ENCODE measurements around the gene ZNF621.
"Not testable (repeated sequence)": the region's sequence is repeated elsewhere in the genome, so short reads cannot be mapped to it uniquely, and the experiment has no call there.

Gene ZNF621

DNA sequence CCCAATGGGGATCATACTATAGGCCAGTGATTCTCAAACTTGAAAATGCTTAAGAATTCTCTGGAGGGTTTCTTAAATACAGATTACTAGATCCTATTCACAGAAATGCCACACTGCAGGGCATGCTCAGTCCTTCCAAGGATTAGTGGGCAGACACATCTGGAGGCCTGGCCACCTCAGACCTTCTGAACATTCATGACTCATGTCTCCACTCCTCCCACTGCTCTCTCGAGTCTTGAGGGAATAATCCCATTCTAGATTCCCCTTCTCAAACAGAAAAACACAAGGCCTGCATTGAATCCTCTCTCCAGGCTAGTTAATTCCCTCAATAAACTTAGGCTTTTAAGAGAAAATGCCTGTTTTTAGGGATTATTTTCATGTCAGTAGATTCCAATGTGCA, 22.1 kb downstream of the ZNF621 start:
- DNase-seq (ENCODE audit: low read depth) = no peak

- DNase-seq (ENCODE audit: low read depth) = no peak
Measured at GRCh38 chr3:40550167-40550566, 25.4 kb downstream of the ZNF621 start.

GRCh38 chr3:40557575-40558161, 32.9 kb downstream of the ZNF621 start:
- no peak for DNase-seq (ENCODE audit: low read depth)

DNA sequence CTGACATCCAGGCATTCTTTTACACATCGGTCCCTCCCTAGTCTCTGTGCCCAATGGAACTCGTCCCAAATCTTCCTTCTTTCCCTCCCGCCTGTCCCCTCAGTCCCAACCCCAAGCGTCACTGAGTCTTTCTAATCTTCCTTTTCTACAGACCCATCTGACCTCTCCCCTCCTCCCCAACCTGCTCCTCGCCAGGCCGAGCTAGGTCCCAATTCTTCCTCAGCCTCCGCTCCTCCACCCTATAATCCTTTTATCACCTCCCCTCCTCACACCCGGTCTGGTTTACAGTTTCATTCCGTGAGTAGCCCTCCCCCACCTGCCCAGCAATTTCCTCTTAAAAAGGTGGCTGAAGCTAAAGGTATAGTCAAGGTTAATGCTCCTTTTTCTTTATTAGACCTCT, 37.7 kb downstream of the ZNF621 start:
- DNase-seq (ENCODE audit: low read depth) = not testable (repeated sequence)

- DNase-seq (ENCODE audit: low read depth) = not testable (repeated sequence)
Measured at GRCh38 chr3:40565629-40566028, 40.9 kb downstream of the ZNF621 start.

DNA sequence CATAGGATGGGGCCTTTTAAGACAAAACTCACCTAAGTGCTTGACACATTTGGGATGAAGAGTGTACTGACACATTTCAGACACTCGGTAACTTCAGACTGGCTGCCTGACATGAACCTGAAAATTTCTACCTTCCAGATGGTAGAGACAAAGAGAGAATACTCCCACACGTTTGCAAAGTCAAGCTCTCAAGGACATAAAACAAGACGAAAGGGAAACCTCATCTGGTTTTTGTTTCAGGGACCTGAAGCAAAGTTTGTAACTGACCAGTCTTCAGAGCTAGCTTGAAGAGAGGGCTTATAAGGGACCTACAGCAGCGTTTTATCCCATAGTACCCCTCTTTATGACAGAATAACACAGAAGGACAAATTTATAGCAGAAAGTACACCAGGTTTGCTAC, 41.9 kb downstream of the ZNF621 start:
- no peak for DNase-seq (ENCODE audit: low read depth)

DNA sequence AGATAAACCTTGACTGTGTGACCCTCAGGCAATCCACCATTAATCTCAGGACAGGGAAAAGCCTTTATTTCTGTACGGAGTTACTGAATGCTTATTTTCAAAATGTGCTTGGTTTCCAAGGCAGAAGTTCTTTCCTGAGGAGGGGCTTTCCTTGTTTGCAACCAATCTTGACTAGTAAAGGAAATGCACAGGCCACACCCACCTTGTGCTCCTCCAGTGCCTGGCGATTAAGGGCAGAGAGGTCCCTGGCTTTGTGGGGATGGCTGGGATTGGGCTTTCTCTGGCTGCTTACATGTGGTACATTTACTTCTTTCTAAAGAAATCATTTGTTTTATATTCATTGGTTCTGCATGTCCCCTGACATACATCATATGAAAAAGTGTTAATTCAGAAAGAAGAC, 47.8 kb downstream of the ZNF621 start:
- no peak for DNase-seq (ENCODE audit: low read depth)

- no peak for DNase-seq (ENCODE audit: low read depth)
Measured at GRCh38 chr3:40574050-40574449, 49.3 kb downstream of the ZNF621 start.

GRCh38 chr3:40574661-40575060, 49.9 kb downstream of the ZNF621 start:
- no peak for DNase-seq (ENCODE audit: low read depth)

DNA sequence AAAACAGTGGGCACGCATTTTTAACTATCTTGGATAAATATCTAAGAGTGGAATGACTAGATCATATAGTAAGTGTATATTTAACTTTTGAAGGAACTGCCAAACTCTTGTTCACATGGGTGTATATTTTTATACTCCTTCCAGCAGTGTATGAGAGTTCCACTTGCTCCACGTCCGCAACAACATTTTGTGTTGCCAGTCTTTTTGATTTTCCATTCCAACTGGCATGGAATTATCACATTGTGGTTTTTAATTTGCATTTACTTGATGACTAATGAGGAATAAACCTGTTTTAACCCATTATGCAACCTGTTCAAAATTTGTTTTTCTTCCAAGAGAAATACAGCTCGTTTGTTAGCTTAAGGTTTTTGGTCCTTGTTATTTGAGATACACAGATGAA, 51.6 kb downstream of the ZNF621 start:
- no peak for DNase-seq (ENCODE audit: low read depth)

- DNase-seq (ENCODE audit: low read depth) = peak; percentile 34
Measured at GRCh38 chr3:40580494-40581091, 55.8 kb downstream of the ZNF621 start.

GRCh38 chr3:40581166-40581565, 56.4 kb downstream of the ZNF621 start:
- no peak for DNase-seq (ENCODE audit: low read depth)

DNA sequence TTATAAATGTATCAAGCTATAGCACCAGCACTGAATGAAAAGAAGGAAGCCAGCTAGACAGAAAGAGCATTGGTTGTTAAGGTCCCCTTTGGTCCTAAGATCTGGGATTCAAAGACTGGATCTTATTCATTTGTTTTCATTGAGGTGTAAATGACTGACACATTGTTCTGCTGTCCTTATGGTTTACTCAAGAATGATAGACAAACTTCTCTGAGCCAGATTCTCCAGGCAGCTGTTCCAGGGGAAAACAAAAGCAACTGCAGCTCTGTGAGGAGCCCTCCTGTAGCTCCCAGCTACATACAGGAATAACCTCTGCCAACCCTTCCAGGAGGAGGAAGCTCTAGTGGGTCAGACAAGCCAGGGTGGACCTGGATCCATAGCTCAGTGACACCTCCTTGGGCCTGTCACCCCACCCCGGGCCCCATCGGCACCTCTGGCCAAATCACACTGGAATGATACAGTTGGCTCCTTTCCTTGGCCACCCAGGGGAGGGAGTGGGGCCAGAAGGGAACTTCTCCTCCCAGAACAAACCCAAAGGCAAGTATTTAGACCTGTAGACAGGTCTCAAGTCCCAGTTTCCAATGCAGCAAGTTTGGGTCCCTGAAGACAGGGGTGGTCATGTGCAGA, 57.8 kb downstream of the ZNF621 start:
- DNase-seq (ENCODE audit: low read depth) = no peak

DNA sequence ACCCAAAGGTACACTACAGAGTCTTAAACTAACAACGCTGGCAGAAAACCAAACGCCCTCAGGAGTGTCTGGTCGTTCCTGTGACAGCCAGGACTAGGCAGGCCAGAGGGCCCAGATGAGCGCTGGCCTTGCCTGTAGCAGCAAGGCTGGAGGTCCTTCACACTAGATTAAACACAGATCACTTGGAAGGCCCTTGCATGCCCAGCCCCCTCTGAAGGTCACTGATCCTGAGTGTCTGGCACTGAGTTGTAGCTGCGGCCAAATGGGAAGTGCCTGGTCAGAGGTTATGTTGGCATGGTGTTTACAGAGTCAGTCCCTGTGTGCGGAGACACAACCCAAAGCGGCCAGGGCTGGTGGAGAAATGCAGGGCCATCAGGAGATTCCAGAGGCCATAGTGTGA, 58.9 kb downstream of the ZNF621 start:
- DNase-seq (ENCODE audit: low read depth) = no peak

DNA sequence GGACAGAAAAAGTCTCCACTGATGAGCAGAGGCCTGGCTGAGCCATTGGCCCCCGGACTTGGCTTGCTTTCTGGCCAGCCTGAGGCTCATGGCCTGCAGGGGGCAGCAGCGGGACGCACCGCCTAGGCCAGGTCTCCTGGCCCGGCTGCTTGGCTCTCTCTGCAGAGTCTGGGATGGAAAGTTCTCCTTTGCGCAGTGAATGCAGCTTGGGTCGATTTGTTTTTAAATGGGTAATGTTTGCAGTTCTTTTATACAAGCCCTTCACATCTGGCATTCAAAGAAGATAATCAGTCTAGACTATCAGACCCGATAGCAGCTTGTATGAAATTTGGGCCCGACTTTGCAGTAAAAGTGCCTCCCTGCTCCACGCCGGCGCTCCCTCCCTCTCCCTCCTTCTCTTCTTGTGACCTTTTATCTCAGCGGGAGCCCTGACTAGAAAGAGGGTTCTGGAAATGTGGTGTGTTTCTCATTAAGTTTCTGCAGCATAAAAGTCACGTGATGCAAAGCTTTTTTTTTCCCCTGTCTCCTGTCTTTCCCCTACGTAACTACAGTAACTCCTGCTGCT, 59.9 kb downstream of the ZNF621 start:
- DNase-seq (ENCODE audit: low read depth) = peak; percentile 60

DNA sequence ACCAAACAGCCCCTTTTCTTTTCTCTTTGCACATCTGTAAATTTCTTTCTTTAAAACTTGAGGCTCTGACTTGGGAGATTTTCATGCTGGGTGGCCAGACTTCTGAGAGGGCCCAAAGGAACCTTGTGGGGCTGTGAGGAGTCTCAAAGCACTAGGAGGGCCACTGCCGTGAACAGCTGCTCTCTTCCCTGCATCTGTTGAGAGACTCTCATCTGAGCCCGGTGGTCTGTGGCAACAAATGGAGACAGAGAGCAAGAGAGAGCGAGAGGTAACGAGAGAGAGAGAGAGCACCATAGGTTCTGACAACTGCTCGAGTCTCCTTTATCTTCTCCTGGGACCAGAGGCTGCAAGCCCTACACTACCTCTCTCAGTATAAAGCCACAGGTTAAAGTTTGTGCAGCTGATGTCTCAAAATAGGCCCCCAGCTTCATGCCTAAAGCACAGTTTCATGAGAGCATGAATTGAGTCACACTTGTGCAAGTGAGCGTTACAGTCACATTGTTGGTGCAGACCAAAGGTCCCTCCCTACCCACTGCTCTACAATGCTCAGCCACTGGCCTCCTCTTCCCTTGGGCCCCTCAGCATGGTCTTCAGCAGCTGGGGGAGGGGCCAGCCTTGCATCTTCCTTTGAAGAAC, 60.7 kb downstream of the ZNF621 start:
- DNase-seq (ENCODE audit: low read depth) = no peak

DNA sequence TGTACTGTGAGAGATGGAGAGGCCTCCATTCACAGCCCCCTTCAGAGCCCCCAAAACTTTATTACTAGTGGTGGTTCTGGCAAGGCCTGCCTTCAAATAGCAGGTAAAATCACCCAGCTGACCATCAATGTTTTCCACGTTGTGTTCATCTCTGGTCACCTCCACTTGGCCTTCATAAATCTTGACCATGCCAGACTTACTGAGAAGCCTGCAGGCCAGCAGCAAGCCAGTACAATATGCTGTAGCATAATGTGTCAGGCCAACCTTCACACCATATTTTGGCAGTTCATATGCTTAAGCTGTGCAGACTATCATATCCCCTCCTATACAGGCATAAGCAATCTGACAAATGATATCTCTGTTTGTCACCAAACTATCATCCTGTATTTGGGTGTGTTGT, 62.1 kb downstream of the ZNF621 start:
- DNase-seq (ENCODE audit: low read depth) = no peak

DNA sequence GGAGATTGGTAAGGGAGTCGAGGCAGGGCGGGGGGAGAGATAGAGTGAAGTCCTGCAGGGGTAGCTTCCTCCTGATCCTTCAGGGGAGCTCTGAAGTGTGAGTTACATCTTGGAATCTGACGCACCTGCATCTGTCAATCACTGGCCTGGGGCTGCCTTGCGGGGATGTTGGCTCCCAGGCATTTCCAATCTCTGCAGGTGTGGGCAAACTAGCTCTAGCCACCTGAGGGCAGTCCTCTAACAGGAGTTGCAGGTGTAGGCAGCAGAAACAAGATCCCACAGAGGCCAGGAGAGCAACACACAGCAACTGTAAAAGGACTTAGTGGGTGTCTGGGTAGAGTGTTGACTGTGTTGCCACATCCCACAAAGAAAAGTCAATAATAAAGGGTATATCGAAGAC, 63.6 kb downstream of the ZNF621 start:
- DNase-seq (ENCODE audit: low read depth) = no peak

All from stimulated activated CD8-positive, alpha-beta memory T cell treated with anti-CD3 and anti-CD28 coated beads, Interleukin-7, amount 100 ng/mL, for 24 hours (primary cell).